ENCODE results near the gene OSTF1.

Gene OSTF1

DNA sequence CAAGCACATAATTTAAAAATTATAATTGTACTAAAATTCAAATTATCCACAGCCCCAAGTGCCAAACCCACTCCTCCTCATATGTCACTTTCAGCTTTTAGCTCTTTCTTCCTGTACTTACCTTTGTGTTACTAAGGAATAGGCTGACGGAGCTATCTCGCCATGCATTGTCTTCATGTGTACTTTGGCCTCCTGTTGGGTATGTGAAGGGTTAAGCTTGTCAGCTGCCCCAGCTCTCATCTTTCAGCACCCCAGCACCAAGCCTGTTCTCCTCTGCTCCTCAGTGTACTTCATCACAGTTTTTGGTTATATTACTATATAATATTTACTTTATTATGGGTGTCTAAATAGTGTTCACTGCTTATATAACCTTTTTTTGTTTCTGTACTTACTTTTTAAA, 46.2 kb downstream of the OSTF1 start:
- TF ChIP-seq, protein P1, sequence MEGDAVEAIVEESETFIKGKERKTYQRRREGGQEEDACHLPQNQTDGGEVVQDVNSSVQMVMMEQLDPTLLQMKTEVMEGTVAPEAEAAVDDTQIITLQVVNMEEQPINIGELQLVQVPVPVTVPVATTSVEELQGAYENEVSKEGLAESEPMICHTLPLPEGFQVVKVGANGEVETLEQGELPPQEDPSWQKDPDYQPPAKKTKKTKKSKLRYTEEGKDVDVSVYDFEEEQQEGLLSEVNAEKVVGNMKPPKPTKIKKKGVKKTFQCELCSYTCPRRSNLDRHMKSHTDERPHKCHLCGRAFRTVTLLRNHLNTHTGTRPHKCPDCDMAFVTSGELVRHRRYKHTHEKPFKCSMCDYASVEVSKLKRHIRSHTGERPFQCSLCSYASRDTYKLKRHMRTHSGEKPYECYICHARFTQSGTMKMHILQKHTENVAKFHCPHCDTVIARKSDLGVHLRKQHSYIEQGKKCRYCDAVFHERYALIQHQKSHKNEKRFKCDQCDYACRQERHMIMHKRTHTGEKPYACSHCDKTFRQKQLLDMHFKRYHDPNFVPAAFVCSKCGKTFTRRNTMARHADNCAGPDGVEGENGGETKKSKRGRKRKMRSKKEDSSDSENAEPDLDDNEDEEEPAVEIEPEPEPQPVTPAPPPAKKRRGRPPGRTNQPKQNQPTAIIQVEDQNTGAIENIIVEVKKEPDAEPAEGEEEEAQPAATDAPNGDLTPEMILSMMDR (IDR thresholded peaks at IDR 0.05; ENCODE audit: low read depth, low read length), result no peak
- DNase-seq (ENCODE audit: extremely low read depth, low read depth), result no peak

DNA sequence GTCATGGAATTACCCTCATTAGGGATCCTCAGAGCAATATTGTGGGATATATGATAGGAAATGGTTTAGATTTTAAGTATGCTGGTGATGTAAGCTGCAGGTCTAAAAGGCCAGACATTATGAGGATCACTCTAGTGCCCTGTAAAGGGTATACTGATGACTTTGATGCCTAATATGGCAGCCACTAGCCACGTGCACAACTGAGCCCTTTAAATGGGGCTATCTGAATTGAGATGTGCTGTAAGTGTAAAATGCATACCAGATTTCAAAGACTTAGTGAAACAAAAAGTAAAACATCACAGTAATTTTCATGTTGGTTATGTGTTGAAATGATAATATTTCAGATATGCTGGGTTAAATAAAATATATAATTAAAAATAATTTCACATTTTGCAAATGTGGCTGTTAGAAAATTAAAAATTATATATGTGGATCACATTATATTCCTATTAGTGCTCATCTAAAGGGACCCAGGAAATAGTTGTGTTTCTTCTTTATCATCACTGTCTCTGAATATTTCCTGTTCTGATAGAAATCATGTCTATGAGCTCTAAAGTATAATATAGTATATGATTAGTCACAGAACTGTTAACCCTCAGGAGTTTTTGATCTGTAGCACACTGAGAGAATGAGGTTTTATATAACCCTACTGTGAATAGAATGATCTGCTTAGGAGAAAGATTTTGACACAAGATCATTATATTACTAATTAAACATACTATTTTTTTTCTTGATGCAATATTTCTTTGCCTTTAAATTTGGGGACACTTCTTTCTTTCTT, 50.1 kb downstream of the OSTF1 start:
- no peak for DNase-seq (ENCODE audit: extremely low read depth, low read depth)
- TF ChIP-seq, protein P1 (IDR thresholded peaks at IDR 0.05; ENCODE audit: low read depth, low read length), result no peak

DNA sequence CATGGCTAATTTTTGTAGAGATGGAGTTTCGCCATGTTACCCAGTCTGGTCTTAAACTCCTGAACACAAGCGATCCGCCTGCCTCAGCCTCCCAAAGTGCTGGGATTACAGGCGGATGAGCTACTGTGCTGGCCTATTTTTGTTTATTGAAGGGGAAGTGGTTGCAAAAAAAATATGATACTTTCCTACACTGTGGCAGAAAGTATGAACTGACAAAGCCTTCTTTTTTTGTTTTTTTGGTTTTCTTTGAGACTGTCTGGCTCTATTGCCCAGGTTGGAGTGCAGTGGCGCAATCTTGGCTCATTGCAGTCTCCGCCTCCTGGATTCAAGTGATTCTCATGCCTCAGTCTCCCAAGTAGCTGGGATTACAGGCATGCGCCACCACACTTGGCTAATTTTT, 50.9 kb downstream of the OSTF1 start:
- TF ChIP-seq, protein P1 (IDR thresholded peaks at IDR 0.05; ENCODE audit: low read depth, low read length), result no peak
- DNase-seq (ENCODE audit: extremely low read depth, low read depth), result no peak

DNA sequence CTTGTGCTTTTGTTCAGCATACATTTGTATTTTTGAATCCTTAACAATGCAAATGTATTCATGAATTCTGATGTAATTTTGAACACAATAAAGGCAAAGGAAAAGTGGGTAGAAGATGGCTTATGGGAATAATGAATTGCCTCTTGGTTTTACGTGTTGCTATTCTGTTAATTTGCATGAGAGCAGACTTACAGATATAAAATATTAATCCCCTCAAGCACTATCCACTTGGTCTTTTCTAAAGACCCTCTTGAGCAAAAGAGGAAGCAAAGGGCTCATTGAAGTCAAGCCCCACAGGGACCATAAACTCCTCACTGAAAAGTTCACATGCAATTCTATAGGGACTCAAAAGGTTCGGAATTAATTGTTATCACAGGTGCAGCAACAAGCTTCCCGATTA, 51.9 kb downstream of the OSTF1 start:
- DNase-seq (ENCODE audit: extremely low read depth, low read depth), result no peak
- TF ChIP-seq, protein P1 (IDR thresholded peaks at IDR 0.05; ENCODE audit: low read depth, low read length), result no peak

DNA sequence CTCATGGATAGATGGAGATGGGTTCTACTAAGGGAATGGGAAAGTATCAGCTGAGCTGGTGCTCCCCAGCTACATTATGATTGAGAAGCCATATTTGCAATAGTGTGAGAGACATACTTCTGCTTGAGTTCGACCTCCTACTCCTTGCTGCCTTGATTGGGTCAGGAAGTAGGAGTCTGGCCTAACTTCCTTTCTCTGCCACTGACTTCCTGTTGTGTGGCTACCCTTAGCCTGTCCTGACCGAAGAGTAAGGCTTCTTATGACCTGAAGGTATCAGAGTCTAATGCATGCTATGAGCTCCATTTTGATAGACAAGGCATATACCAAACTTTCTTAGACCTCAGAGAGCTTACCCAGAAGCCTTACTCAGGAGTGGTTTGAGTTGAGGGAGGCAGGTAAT, 53.9 kb downstream of the OSTF1 start:
- no peak for DNase-seq (ENCODE audit: extremely low read depth, low read depth)
- TF ChIP-seq, protein P1 (IDR thresholded peaks at IDR 0.05; ENCODE audit: low read depth, low read length), result no peak

DNA sequence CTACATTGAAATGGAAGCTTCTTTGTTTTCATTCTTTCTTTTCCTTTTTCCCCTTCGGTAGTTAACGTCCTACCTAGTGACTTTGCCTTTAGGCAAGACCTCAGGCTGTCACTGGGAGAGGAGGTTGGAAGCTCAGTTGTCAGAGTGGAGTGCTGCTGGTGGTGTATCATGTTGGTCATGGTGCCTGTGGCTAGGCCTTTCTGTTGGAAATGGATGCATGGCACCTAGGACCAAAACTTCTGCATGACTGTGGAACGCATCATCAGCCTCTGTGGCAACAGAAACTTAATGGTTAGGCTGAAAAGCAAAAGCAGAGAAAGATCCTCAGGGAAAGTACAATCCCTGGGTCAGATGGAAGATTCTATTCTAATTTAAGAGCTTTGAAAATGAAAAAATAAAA, 57.9 kb downstream of the OSTF1 start:
- no peak for DNase-seq (ENCODE audit: extremely low read depth, low read depth)
- TF ChIP-seq, protein P1 (IDR thresholded peaks at IDR 0.05; ENCODE audit: low read depth, low read length), result no peak

DNA sequence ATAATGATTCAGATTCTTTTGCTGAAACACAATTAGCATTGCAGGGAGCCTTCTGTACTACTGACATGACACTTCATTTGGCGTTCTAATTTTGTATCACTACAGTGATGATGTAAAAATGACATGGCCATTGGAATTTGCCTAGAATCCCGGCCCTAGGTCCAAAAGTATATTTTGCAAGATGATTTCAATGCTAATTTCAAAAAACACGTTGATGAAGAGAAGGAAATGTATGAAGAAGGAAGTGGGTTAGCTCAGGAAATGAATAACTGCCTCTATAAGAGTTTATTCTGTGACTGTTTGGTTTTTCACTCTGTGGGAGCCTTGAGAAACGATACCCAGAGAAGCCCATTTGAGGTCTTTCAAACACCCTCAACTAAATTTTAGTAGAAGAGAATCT, 59.3 kb downstream of the OSTF1 start:
- no peak for DNase-seq (ENCODE audit: extremely low read depth, low read depth)
- TF ChIP-seq, protein P1 (IDR thresholded peaks at IDR 0.05; ENCODE audit: low read depth, low read length), result no peak

Measured in AG09319 (cell line).